ENCODE data around the gene KRT23. TPM values are rescaled to one million over a fixed set of nuclear protein-coding genes. Genes with fewer than 3 reads are reported as not detected.

The KRT23 gene
- total RNA-seq, 1 donor from 2014 or later: not detected

DNA sequence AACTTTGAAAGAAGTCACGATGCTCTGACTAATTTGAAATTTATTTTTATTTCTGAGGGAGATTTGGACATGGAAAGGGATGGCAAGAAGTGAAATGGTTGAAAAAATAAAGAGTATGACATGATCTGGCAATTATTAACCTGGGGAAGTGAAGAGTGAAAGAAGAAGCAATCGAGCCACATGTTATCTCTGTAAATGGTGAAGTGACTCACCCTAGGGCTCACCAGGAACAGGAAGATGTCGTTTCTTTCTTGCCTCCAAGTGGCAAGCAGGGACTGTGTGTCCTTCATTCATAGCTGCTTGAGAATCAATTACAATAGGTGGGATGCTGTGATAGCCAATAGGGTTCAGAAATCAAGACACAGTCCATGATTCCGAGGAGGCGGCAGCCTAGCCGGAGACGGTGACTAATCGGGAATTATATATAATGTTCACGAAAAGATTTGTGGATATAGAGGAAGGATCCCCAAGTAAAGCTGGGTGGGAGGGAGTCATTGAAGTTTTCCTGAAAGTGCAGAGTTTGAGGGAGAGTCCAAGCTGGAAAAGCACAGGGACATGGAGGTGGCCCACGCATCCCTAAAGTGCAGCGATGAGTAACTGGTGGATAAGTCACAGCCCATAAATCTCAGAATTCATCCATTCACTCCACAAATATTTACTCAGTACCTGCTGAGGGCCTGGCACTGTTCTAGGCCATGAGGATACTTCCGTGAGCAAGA lies 34.2 kb downstream of the KRT23 start:
- no peak for DNase-seq (ENCODE audit: low spot score)
- H3K27ac Mint-ChIP-seq (ENCODE audit: unreplicated experiment): no peak overlapping the region
- H3K4me3 Mint-ChIP-seq (ENCODE audit: unreplicated experiment): no peak overlapping the region
- TF ChIP-seq, protein P1, sequence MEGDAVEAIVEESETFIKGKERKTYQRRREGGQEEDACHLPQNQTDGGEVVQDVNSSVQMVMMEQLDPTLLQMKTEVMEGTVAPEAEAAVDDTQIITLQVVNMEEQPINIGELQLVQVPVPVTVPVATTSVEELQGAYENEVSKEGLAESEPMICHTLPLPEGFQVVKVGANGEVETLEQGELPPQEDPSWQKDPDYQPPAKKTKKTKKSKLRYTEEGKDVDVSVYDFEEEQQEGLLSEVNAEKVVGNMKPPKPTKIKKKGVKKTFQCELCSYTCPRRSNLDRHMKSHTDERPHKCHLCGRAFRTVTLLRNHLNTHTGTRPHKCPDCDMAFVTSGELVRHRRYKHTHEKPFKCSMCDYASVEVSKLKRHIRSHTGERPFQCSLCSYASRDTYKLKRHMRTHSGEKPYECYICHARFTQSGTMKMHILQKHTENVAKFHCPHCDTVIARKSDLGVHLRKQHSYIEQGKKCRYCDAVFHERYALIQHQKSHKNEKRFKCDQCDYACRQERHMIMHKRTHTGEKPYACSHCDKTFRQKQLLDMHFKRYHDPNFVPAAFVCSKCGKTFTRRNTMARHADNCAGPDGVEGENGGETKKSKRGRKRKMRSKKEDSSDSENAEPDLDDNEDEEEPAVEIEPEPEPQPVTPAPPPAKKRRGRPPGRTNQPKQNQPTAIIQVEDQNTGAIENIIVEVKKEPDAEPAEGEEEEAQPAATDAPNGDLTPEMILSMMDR (IDR thresholded peaks at IDR 0.05; ENCODE audit: unreplicated experiment): no peak
- H3K9me3 Mint-ChIP-seq (ENCODE audit: unreplicated experiment): no peaks in the 10 kb centered on the region
- H3K27me3 Mint-ChIP-seq (ENCODE audit: unreplicated experiment): no peaks in the 10 kb centered on the region
- no peaks in the 10 kb centered on the region for H3K36me3 Mint-ChIP-seq (ENCODE audit: low read depth, unreplicated experiment)
- no peaks in the 10 kb centered on the region for H3K4me1 Mint-ChIP-seq (ENCODE audit: unreplicated experiment)

DNA sequence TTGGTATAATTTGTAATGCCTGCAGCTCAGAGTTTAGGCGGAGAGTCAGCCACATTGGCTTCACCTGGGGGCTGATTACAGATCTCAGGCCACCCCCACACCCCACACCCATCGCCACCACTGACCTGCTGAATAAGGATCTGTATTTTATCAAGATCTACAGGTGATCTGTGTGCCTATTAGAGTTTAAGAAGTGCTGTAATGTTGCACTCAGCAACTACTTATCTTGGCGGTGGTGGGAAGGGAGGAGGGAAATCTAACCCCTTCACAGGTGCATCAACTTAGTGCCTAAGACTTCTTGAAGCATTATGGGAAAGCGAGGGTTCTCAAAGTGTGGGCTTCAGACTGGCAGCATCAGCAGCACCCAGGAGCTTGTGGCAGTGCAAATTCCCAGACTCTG lies 34.9 kb downstream of the KRT23 start:
- H3K4me3 Mint-ChIP-seq (ENCODE audit: unreplicated experiment): no peak overlapping the region
- H3K4me1 Mint-ChIP-seq (ENCODE audit: unreplicated experiment): no peaks in the 10 kb centered on the region
- TF ChIP-seq, protein P1 (IDR thresholded peaks at IDR 0.05; ENCODE audit: unreplicated experiment): no peak
- H3K27ac Mint-ChIP-seq (ENCODE audit: unreplicated experiment): no peak overlapping the region
- no peaks in the 10 kb centered on the region for H3K36me3 Mint-ChIP-seq (ENCODE audit: low read depth, unreplicated experiment)
- H3K9me3 Mint-ChIP-seq (ENCODE audit: unreplicated experiment): no peaks in the 10 kb centered on the region
- H3K27me3 Mint-ChIP-seq (ENCODE audit: unreplicated experiment): no peaks in the 10 kb centered on the region
- no peak for DNase-seq (ENCODE audit: low spot score)

DNA sequence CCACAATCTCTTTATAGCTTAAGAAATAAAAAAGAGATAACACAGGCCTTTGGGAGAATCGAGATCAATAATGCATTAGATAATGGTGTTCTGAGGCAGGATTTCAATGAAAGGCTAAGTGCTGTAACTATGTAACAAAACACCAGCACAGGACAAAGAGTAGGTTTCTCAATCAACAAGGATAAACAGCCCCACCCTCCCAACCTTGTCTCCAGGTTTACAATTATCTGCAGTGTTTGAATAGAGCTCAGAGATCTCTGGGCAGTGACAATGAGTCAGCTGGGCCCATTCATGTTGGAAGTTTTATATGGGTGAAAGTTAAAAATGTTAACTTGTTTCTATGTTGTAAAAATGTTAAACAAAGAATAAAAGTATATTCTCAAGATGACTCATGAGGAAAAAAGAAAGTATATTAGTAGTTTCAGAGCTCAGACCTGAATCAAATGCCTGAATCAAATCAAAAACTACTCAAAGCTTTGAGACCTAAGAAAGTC lies 35.4 kb downstream of the KRT23 start:
- TF ChIP-seq, protein P1 (IDR thresholded peaks at IDR 0.05; ENCODE audit: unreplicated experiment): no peak

DNA sequence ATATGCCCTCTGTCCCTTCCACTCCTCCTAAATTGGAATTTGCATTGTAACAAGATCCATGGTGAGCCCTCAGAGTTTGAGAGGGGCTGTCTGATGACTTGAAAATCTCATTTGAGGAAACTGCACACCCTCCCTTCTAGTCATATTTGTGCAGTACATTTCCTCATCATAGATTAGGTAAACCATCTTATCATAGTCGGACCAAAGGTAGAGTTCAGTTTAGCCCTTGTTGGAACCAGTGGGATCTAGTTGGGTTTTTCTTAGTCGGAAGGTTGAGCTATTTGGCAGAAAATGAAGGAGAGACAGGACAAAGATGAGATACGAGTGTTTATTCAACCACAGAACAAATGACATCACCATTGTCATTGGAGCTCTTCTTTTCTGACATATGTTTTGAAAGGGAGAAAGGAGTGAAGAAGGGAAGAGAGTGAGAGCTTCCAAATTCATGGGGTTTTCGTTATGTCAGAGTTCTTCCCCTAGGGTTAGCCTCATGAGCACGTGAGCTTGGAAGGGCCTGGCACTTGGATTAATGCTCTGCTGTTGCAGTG lies 36.6 kb downstream of the KRT23 start:
- Mint-ChIP-seq H3K27me3 (ENCODE audit: unreplicated experiment) (no peaks in the 10 kb centered on the region), H3K4me3 (ENCODE audit: unreplicated experiment) (no peak overlapping the region), H3K9me3 (ENCODE audit: unreplicated experiment) (no peaks in the 10 kb centered on the region), H3K36me3 (ENCODE audit: low read depth, unreplicated experiment) (no peaks in the 10 kb centered on the region), H3K27ac (ENCODE audit: unreplicated experiment) (no peak overlapping the region), H3K4me1 (ENCODE audit: unreplicated experiment) (no peaks in the 10 kb centered on the region)
- TF ChIP-seq, protein P1 (IDR thresholded peaks at IDR 0.05; ENCODE audit: unreplicated experiment): no peak
- no peak for DNase-seq (ENCODE audit: low spot score)

More for the DNA sequence above, 35.4 kb downstream of the KRT23 start:
- no peaks in the 10 kb centered on the region for H3K9me3 Mint-ChIP-seq (ENCODE audit: unreplicated experiment)
- no peak overlapping the region for H3K27ac Mint-ChIP-seq (ENCODE audit: unreplicated experiment)
- H3K36me3 Mint-ChIP-seq (ENCODE audit: low read depth, unreplicated experiment): no peaks in the 10 kb centered on the region
- DNase-seq (ENCODE audit: low spot score): no peak
- H3K27me3 Mint-ChIP-seq (ENCODE audit: unreplicated experiment): no peaks in the 10 kb centered on the region
- H3K4me3 Mint-ChIP-seq (ENCODE audit: unreplicated experiment): no peak overlapping the region
- no peaks in the 10 kb centered on the region for H3K4me1 Mint-ChIP-seq (ENCODE audit: unreplicated experiment)

DNA sequence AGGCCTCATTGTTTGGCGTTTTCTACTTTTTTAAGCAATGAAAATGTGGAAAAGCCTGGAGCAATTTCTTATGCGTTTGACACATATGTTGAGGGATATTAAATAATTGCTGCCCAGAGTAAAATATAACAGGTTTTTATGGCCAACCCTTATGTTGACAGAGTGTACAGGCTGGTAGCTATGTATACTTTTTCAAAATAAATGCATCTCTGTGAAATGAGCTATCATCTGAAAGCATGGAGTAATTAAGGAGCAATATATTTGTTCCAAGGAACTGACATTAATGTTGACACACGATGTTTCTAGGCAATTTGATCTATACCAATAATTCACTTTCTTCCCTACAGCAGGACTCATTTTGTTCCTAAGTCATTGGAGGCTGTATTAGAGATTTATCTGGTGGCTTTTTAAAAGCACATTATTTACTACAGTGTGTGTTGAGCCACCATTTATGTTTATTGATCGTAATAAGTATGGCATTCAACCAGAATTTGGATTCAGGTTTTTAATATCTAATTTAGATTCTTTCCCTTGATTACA lies 40.5 kb downstream of the KRT23 start:
- no peak overlapping the region for H3K4me3 Mint-ChIP-seq (ENCODE audit: unreplicated experiment)
- no peaks in the 10 kb centered on the region for H3K9me3 Mint-ChIP-seq (ENCODE audit: unreplicated experiment)
- H3K27ac Mint-ChIP-seq (ENCODE audit: unreplicated experiment): no peak overlapping the region
- no peaks in the 10 kb centered on the region for H3K27me3 Mint-ChIP-seq (ENCODE audit: unreplicated experiment)
- TF ChIP-seq, protein P1 (IDR thresholded peaks at IDR 0.05; ENCODE audit: unreplicated experiment): no peak
- no peak for DNase-seq (ENCODE audit: low spot score)
- peaks cover 5% of the 10 kb centered on the region for H3K4me1 Mint-ChIP-seq (ENCODE audit: unreplicated experiment)
- no peaks in the 10 kb centered on the region for H3K36me3 Mint-ChIP-seq (ENCODE audit: low read depth, unreplicated experiment)

Measured in endothelial cell (in vitro differentiated cells).